ENCODE data around the gene RFWD3. TPM values are rescaled to one million over a fixed set of nuclear protein-coding genes. Genes with fewer than 3 reads are reported as not detected.

The RFWD3 gene
- total RNA-seq, 1 donor from 2014 or later: 96.9 TPM

DNA sequence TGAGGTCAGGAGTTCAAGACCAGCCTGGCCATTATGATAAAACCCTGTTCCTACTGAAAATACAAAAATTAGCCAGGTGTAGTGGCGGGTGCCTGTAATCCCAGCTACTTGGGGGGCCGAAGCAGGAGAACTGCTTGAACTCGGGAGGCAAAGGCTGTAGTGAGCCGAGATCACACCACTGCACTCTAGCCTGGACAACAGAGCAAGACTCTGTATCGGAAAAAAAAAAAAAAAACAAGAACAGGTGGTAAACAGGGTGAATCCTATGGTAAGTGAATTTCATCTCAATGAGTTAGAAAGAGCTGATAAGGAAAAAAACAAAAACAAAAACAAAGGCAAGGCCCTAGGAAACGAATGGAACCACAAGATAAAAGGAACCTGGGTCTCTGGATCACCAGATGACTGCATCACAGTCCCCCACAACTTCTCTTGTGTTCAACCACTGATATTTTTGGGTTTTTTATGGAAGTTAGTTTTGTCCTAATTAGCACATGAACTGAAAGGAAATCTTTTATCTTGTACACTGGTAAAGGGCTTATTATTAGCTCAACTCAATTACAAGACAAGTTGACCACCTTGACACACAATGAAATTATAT is 80.7 kb downstream of the RFWD3 start:
- intact Hi-C loops (cut with micrococcal nuclease): loop anchor here (2.0 kb wide), 1 partner anchor 15 kb away; no protein-coding TSS in a partner anchor

DNA sequence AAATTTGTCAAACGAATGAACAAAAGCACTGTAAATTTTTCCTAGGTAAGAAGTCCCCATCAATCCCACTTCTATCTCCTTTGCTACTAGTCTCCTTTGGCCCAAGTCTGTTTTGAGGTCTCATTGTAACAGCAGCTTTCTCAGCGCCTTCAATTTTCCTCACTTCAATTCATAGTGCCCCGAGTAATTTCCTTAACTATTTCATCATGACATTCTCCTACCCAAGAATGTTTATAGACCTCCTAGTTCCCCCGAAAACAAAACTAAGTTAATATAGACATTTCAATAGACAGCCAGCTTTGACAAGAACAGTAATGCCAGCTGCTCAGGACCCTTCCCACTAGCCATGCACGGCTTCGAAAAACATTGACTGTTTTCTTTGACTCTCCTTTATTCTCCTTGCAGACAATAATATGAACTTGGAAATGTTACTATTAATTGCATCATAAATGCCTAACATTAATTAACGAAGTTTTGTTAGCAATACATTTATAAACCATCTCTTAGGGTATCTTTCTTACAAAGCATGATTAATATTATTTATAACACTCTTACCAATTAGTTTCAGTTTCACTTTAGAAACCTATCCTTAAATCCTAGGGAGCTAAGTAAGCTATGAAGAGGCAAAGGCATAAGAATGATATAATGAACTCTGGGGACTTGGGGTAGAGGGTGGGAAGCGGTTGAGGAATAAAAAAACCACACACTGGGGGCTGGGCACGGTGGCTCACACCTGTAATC is 82.6 kb downstream of the RFWD3 start:
- intact Hi-C loops (cut with micrococcal nuclease): loop anchor here (2.0 kb wide), 1 partner anchor 17 kb away; no protein-coding TSS in a partner anchor

DNA sequence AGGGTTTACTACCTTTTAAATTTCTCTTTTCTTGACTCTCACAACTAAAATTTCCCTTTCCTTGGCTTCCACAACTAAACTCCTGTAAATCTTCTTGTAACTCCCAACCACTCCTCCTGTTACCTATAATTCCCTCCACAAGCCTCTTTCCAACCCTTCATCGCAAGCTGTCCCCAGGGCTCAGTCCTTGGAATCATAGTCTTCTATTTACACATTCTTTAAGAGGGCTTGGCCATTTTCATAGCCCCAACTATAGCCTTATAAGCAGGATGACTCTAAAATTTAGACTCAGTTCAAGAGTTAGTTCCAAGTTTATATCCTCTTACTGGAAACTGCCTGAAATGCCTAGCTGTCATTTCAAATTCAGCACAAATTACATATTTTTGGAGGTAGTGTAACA is 83.7 kb downstream of the RFWD3 start:
- intact Hi-C loops (cut with micrococcal nuclease): no loop called here

DNA sequence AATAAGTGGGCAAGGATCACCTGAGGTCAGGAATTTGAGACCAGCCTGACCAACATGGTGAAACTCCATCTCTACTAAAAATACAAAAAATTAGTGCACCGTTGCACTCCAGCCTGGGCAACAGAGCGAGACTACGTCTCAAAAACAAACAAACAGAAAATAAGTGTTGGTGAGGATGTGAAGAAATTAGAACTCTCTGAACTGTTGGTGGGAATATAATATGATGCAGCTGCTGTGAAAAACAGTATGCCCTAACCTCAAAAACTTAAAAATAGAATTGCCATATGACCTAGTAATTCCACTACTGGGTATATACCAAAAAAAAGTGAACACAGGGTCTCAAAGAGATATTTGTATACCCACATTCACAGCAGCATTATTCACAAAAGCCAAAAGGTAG is 85.8 kb downstream of the RFWD3 start:
- intact Hi-C loops (cut with micrococcal nuclease): no loop called here

DNA sequence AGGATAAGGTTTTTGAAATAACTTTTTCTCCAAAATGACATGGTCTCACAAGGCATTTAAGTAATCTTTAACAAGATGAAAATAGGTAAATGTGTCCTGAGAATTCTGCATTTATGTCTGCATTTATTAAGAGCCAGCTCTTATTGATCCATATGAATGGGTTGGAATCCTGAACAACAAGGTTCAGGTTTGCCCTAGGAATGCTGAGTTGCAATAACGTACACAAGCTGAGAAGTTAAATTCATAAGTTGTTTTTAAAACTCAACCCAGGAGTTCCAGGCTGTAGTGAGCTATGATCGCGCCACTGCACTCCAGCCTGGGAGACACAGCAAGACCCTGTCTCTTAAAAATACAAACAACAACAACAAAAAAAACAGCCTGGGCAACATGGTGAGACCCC is 87.8 kb downstream of the RFWD3 start:
- intact Hi-C loops (cut with micrococcal nuclease): no loop called here

DNA sequence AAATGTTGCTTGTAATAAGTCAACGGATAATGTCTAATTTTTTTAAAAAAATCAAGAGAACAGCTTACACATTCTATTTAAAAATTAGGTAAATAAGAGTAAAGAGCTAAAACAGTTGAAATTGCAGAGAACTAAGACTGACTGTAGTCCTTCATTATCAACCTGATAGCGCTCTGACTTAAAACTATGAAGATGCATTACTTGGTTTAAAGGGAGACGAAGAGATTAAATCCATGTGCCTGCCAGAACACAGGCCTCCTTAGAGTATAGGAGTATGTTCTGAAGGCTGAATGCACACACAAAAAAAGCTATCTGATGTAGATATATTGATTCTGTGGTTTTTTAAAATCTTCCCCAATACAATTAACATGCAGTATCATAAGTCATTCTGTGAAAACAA is 88.2 kb downstream of the RFWD3 start:
- intact Hi-C loops (cut with micrococcal nuclease): no loop called here

DNA sequence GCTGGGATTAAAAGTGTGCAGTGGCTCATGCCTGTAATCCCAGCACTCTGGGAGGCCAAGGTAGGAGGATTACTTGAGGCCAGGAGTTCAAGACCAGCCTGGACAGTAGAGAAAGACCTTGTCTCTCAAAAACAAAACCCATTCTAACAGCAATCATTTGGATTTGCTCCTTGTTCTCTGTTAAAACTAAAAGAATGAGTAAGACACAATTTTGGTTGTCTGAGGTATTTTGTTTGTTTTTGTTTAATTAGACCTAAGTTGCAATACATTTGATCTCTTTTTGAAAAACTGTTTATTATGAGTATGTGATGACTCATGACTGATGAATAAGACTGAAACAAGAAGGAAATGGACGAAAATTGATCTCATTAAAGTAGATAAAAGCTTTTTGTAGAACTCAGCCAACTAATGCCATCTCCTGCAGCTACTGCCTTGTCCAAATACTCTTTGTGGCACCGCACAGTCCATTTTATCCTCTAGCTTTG is 88.8 kb downstream of the RFWD3 start:
- intact Hi-C loops (cut with micrococcal nuclease): no loop called here

DNA sequence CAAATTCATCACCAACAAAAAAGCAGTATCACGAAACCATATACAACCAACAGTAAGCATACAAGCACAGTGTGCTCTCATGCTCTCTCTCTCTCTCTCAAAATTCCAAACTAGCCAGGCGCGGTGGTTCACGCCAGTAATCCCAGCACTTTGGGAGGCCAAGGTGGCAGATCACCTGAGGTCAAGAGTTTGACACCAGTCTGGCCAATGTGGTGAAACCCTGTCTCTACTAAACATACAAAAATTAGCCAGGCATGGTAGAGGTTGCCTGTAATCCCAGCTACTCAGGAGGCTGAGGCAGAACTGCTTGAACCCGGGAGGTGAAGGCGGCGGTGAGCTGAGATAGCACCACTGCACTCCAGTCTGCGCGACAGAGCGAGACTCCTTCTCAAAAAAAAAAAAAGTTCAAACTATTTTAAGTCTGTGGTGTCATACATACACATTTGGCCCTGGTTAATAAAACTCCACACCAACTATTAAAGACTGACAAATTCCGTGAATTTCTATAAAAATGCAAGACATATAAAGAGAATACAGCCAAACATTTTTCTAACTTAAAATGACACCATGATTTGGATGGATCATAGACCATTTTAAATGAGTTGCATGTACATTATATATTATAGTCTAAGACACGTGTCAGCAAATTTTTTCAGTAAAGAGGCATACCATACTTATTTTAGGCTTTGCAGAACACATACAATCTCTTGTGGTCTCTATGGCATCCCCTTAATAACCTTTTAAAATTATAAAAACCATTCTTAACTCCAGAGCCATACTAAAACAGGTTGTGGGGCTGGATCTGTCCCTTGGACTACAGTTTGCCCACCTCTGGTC is 90.7 kb downstream of the RFWD3 start:
- intact Hi-C loops (cut with micrococcal nuclease): no loop called here

DNA sequence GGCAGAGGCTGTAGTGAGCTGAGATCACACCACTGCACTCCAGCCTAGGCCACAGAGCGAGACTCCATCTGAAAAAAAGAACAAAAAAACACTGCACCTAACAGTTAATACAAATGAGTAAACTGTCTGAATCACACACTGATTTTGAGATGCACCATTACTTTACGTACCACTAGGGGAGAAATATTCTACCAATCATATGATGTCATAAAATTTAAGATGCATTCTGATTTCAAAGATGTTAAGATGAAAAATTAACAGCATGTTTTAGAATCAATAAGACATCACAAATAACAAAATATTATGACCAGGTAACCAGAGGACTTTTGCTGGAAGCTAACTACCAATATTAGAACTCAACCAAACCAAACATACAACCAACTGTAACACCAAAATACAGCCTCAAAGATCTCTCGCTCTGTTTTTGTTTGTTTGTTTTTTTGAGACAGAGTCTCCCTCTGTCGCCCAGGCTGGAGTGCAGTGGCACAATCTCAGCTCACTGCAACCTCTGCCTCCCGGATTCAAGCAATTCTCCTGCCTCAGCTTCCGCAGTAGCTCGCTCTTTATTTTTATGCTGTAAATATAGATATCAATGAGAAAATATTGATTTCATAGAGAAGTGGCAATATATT is 91.4 kb downstream of the RFWD3 start:
- intact Hi-C loops (cut with micrococcal nuclease): no loop called here

DNA sequence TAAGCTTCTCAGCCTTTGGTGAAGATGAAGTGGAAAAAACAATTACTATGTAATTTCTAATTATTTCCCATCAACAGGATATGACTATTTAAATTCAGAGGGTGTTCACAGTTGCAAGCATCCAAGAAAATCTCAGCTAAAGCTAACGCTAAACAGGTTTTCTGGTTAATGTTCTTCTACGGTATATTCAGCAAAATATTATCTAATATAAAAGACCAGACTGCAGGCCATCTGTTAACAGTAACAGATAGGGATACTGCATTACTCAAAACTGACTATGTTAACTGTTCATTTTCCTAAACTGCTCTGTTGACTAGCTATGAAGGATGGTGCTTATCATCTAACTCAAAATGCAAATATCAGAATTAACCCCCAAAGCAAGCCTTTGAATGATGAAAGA is 92.5 kb downstream of the RFWD3 start:
- intact Hi-C loops (cut with micrococcal nuclease): no loop called here

DNA sequence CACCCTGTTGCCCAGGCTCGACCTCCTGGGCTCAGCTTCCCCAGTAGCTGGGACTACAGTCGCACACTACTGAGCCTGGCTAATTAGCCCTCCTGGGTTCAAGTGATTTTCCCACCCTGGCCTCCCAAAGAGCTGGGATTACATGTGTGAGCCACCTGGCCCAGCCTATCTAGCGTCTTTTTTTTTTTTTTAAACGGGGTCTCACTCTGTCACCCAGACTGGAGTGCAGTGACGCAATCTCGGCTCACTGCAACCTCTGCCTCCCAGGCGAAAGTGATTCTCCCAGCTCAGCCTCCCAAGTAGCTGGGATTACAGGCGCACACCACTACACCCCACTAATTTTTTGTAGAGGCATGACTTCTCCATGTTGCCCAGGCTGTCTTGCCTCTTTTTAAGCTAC is 93.1 kb downstream of the RFWD3 start:
- intact Hi-C loops (cut with micrococcal nuclease): no loop called here

Other genes starting within 250 kb of the RFWD3 start
- 0.57 and 1.5 TPM in 2 replicates for gene CLEC18B, start 245.4 kb downstream of the RFWD3 start, total RNA-seq
- gene GLG1, start 59.8 kb downstream of the RFWD3 start, total RNA-seq: 91.5 and 93.7 TPM in 2 replicates
- 27.4 and 29.2 TPM in 2 replicates for gene MLKL, start 34.0 kb upstream of the RFWD3 start, total RNA-seq
- gene FA2H, start 107.9 kb upstream of the RFWD3 start, total RNA-seq: 0.34 and 0.75 TPM in 2 replicates